ENCODE results near the gene CLCN7.
"Not testable (repeated sequence)": the region's sequence is repeated elsewhere in the genome, so short reads cannot be mapped to it uniquely, and the experiment has no call there.

Gene CLCN7

DNA sequence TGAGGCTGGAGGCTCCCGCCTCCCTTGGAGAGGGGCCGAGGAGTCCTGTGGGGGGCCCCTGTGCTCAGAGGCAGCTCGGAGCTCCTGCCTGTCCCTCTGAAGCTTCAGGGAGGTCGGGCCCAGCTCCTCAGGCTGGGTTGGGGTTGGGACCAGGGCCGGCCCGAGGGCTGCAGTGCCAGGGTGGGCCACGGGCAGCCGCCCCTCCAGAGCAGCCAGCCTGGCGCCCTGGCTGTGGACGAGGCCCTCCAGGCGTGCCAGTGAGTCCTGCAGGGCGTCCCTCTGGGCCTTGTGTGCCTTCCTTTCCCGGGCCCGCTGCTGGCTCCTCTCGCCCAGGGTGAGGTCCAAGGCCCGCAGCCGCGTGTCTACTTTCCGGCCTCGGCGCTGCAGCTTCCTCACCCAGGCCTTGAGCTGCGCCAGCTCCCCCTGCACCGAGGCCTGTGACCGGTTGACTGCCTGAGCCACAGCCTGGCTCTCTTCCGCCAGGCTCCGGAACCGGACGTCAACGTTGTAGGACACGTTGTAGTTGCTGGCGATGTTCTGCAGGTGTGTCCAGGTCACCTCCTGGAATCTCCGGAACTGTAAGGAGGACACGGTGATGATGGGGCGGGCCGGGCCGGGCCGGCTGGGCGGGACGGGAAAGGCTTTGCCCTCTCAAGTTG lies 12.7 kb upstream of the CLCN7 start:
- DNase-seq, result no peak
- Histone ChIP-seq H3K36me3 (replicated peaks) (no peaks in the 10 kb centered on the region), H3K4me3 (ENCODE audit: low read depth, low read length) (no peak overlapping the region), H3K27me3 (replicated peaks) (no peaks in the 10 kb centered on the region), H3K27ac (no peak overlapping the region)
- TF ChIP-seq, protein P1, sequence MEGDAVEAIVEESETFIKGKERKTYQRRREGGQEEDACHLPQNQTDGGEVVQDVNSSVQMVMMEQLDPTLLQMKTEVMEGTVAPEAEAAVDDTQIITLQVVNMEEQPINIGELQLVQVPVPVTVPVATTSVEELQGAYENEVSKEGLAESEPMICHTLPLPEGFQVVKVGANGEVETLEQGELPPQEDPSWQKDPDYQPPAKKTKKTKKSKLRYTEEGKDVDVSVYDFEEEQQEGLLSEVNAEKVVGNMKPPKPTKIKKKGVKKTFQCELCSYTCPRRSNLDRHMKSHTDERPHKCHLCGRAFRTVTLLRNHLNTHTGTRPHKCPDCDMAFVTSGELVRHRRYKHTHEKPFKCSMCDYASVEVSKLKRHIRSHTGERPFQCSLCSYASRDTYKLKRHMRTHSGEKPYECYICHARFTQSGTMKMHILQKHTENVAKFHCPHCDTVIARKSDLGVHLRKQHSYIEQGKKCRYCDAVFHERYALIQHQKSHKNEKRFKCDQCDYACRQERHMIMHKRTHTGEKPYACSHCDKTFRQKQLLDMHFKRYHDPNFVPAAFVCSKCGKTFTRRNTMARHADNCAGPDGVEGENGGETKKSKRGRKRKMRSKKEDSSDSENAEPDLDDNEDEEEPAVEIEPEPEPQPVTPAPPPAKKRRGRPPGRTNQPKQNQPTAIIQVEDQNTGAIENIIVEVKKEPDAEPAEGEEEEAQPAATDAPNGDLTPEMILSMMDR (IDR thresholded peaks at IDR 0.05; ENCODE audit: low read depth, low read length, missing control alignments), result no peak
- in situ Hi-C loops (cut with HindIII; ENCODE audit: low pct_ligation_motif_present, low sequenced_read_pairs), result no loop called here

DNA sequence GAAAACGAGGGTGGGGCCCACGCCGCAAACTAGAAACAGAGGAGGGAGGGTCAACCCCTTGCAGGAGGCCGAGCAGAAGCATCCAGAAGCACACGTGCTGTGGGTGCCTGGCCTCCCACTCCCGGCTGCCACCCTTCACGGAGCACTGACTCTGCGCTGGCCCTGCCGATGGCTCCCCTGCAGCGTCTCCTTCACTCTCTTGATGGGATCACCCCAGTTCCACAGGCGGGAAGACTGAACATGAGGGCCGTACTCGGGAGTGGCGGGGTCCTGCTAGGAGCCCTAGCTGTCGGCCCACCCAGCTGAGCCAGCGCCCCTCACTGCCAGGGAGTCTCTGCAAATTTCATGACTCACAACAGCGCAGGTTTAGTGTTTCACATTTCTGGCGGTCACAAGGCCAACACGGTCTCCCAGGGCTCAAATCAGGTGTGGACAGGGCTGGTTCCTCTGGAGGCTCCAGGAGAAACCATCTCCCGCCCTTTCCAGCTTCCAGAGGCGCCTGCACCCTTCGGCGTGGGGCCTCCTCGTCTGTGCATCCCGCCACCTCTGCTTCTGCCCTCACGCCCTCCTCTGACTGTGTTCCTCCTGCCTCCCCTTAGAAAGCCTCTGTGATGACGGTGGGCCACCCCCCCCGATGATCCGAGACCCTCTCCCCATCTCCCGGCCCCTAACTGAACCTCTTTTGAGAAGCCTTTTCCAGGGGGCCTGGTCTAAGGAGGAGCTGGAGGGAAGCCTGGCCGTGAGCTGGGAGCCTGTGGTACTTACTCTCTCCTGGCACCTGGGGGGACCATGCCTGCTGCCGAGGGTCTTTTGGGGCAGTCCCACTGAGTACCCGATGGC lies 11.9 kb upstream of the CLCN7 start:
- Histone ChIP-seq H3K36me3 (replicated peaks) (no peaks in the 10 kb centered on the region), H3K4me3 (ENCODE audit: low read depth, low read length) (no peak overlapping the region), H3K27me3 (replicated peaks) (no peaks in the 10 kb centered on the region), H3K27ac (no peak overlapping the region)
- DNase-seq, result no peak
- TF ChIP-seq, protein P1 (IDR thresholded peaks at IDR 0.05; ENCODE audit: low read depth, low read length, missing control alignments), result no peak
- in situ Hi-C loops (cut with HindIII; ENCODE audit: low pct_ligation_motif_present, low sequenced_read_pairs), result no loop called here

DNA sequence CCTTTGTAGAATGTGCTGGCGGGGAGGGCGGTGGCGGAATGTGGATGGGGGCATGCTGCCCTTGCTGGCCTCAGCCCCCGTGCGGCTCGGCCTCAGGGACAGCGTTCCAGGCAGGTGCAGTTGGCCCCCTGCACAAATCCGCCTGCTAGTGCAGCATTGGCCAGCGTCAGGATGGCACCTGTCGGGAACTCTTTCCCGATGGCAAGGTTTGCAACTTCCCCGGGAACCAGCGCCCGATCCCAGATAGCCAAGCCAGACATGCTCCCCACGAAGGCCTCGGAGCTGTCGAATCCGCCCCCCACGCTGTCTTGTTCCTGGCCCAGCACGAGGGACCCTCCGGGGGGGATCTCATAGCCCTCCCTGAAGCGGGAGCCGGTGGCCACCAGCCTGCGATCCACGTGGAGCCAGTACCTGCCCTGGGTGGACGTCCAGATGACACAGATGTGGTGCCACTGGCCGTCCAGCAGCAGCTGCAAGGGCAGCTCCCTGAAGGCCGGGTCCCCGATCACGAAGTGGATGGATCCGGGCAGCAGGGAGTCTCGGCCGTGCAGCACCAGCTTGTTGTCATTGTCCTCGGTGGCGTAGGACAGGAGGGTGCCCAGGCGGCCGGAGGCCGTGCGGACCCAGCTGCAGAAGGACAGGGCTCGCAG lies 11.1 kb upstream of the CLCN7 start:
- Histone ChIP-seq H3K27ac (no peak overlapping the region), H3K36me3 (replicated peaks) (no peaks in the 10 kb centered on the region), H3K4me3 (ENCODE audit: low read depth, low read length) (no peak overlapping the region), H3K27me3 (replicated peaks) (no peaks in the 10 kb centered on the region)
- in situ Hi-C loops (cut with HindIII; ENCODE audit: low pct_ligation_motif_present, low sequenced_read_pairs), result no loop called here
- TF ChIP-seq, protein P1 (IDR thresholded peaks at IDR 0.05; ENCODE audit: low read depth, low read length, missing control alignments), result no peak
- no peak for DNase-seq

GRCh38 chr16:1481906-1482835 lies 7.3 kb upstream of the CLCN7 start:
- TF ChIP-seq, protein P1 (IDR thresholded peaks at IDR 0.05; ENCODE audit: low read depth, low read length, missing control alignments), result no peak
- no peak for DNase-seq
- H3K27me3 ChIP-seq (replicated peaks), result no peaks in the 10 kb centered on the region
- no peak overlapping the region for H3K4me3 ChIP-seq (ENCODE audit: low read depth, low read length)
- in situ Hi-C loops (cut with HindIII; ENCODE audit: low pct_ligation_motif_present, low sequenced_read_pairs), result no loop called here
- H3K36me3 ChIP-seq (replicated peaks), result no peaks in the 10 kb centered on the region
- H3K27ac ChIP-seq, result no peak overlapping the region

GRCh38 chr16:1478937-1479336 lies 4.1 kb upstream of the CLCN7 start:
- H3K4me3 ChIP-seq (ENCODE audit: low read depth, low read length); H3K27me3 ChIP-seq (replicated peaks); H3K36me3 ChIP-seq (replicated peaks); DNase-seq; H3K27ac ChIP-seq; in situ Hi-C loops (cut with HindIII; ENCODE audit: low pct_ligation_motif_present, low sequenced_read_pairs): not testable (repeated sequence)
